HT-29 (cell line): ENCODE measurements around the gene OLIG2. TPM values are rescaled to one million over a fixed set of nuclear protein-coding genes. Genes with fewer than 3 reads are reported as not detected.

Experiments used
- DNase-seq: peaks from one replicate; pipeline ENCODE4 v3.0.0-alpha.2; 2015; ENCODE audit warnings: low spot score
- total RNA-seq: library from RNA; depleted of rRNA; stranded (reverse); fragments of >200 nt; shearing (Covaris generic); gene quantifications from 2 replicates; pipeline ENCODE4 v1.2.3, GENCODE V29; 2014; rRNA removed

OLIG2 gene
- total RNA-seq, 1 experiment from 2014 or later = not detected

- DNase-seq = no peak
Measured at GRCh38 chr21:33063907-33064622, 38.3 kb downstream of the OLIG2 start.

GRCh38 chr21:33064623-33065390, 39.1 kb downstream of the OLIG2 start:
- DNase-seq = no peak

GRCh38 chr21:33067043-33067442, 41.3 kb downstream of the OLIG2 start:
- DNase-seq = no peak

GRCh38 chr21:33067457-33067856, 41.7 kb downstream of the OLIG2 start:
- no peak for DNase-seq

DNA sequence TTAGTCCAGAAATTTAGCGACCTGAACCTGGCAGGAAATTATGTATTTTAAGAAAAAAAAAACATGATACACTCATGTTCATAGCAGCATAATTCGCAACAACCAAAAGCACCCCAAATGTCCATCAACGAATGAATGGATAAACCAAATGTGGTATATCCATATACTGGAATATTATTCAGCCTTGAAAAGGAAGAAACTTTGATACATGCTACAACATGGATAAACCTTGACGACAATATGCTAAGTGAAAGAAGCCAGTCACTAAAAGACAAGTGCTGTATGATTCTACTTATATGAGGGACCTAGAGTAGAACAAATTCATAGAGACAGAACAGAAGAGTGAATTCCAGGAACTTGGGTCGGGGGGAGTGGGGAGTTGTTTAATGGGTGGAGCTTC, 43.5 kb downstream of the OLIG2 start:
- no peak for DNase-seq

GRCh38 chr21:33069645-33069993, 43.9 kb downstream of the OLIG2 start:
- DNase-seq = no peak

GRCh38 chr21:33069994-33070743, 44.4 kb downstream of the OLIG2 start, which contains the start of gene OLIG1:
Gene OLIG1, plus strand, starts transcription at chr21:33070141. Its CDS starts 106 bp downstream, at chr21:33070247.
- DNase-seq = no peak

- DNase-seq = no peak
Measured at GRCh38 chr21:33070744-33070997, 44.9 kb downstream of the OLIG2 start.

DNA sequence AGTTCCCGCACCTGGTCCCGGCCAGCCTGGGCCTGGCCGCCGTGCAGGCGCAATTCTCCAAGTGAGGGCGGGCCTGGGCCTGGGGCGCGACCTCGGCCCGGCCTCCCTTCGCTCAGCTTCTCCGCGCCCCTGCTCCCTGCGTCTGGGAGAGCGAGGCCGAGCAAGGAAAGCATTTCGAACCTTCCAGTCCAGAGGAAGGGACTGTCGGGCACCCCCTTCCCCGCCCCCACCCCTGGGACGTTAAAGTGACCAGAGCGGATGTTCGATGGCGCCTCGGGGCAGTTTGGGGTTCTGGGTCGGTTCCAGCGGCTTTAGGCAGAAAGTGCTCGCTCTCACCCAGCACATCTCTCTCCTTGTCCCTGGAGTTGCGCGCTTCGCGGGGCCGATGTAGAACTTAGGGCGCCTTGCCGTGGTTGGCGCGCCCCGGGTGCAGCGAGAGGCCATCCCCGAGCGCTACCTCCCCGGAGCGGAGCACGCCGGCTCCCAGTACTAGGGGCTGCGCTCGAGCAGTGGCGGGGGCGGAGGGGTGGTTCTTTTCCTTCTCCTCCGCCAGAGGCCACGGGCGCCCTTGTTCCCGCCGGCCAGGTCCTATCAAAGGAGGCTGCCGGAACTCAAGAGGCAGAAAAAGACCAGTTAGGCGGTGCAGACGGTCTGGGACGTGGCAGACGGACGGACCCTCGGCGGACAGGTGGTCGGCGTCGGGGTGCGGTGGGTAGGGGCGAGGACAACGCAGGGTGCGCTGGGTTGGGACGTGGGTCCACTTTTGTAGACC, 45.4 kb downstream of the OLIG2 start:
- DNase-seq = no peak

DNA sequence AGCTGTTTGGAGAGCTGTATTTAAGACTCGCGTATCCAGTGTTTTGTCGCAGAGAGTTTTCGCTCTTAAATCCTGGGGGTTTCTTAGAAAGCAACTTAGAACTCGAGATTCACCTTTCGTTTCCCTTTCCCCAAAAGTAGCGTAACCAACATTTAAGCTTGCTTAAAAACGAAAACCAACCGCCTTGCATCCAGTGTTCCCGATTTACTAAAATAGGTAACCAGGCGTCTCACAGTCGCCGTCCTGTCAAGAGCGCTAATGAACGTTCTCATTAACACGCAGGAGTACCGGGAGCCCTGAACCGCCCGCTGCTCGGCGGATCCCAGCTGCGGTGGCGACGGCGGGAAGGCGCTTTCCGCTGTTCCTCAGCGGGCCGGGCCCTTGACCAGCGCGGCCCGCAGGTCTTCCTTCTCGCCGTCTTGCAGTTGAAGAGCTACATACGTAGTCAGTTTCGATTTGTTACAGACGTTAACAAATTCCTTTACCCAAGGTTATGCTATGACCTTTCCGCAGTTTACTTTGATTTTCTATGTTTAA, 46.1 kb downstream of the OLIG2 start:
- no peak for DNase-seq

- DNase-seq = no peak
Measured at GRCh38 chr21:33073636-33074035, 47.9 kb downstream of the OLIG2 start.

DNA sequence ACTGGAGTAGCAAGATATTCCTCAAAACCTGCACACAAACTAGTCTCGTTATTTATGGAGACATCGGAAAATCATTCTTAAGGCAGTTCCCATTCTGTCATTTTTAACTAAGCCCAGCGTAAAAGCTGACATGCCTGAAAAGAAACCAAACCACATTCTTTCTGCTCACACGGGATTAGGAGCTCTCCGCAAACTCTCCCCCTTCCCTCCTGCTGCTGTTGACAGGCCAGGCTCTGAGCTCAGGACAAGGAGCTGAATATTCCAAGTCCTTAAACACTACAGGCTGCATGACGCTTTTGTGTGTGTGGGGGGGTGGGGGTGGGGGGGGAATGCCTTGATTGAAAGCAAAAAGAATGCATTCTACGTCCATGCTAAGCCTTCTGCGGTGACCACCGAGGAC, 49.4 kb downstream of the OLIG2 start:
- DNase-seq = no peak

- DNase-seq = no peak
Measured at GRCh38 chr21:33075596-33076195, 50.0 kb downstream of the OLIG2 start.

DNA sequence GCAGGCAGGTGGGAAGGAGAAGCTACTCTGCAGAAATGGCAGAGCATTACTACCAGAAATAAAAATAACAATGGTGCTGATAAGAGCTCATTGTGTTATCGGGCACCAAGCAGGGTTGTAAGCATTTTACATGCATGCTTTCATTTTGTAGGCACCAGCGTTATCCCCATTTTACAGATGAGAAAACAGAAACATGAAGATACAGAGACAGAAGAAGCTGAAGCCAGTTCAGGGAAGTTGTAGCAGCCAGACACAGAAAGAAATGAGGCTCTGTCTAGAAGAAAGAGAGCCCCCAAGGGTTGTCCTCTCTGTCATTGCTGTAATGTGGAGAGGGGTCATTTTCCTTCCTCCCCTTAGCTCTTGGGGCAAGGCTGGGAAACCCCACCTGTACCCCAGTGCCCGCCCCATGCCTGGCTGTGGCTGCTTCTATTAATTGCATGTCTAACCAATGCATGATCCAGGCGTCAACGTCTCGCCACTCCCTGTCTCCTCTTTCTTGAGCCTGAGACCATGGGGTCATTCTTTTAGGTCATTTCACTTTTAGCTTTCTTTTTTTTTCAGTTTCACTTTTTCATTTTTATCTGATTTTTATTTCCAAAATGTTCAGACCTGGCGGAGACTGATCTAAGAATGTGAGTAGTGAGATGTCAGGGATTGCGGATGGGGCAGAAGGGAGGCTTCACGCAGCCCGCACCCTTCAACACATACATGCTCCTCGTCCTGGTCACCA, 51.0 kb downstream of the OLIG2 start:
- no peak for DNase-seq

Other genes starting within 250 kb of the OLIG2 start
- not detected in 2 replicates for gene OLIG1, start 44.2 kb downstream of the OLIG2 start, total RNA-seq
- 1.2 and 1.6 TPM in 2 replicates for gene IFNAR2, start 204.0 kb downstream of the OLIG2 start, total RNA-seq
- 10.3 and 13.4 TPM in 2 replicates for gene IL10RB, start 240.4 kb downstream of the OLIG2 start, total RNA-seq